Measurements from ENCODE around the gene SH3BP5. TPM values are rescaled to one million over a fixed set of nuclear protein-coding genes. Genes with fewer than 3 reads are reported as not detected.

The SH3BP5 gene
- polyA plus RNA-seq, 1 experiment: 30.9 TPM

GRCh38 chr3:15284121-15284889 lies 48.1 kb downstream of the SH3BP5 start:
- H3K4me3 ChIP-seq (ENCODE audit: low read depth, low read length): no peak overlapping the region
- no peaks in the 10 kb centered on the region for H3K27me3 ChIP-seq (ENCODE audit: control insufficient read depth, insufficient read depth, low read length)
- CTCF ChIA-PET: interaction anchor here (0.8 to 2.4 kb wide), 4 partner anchors 8 to 20 kb away, joined by 3 to 5 read pairs (median 4); no protein-coding TSS in a partner anchor
- DNase-seq (ENCODE audit: low read depth): no peak
- POLR2A ChIA-PET: no interaction called here
- no peak for TF ChIP-seq CTCF (IDR thresholded peaks at IDR 0.05; ENCODE audit: insufficient read depth, low read depth, low read length)
- H3K36me3 ChIP-seq (ENCODE audit: control insufficient read depth, insufficient read depth, low read length): no peaks in the 10 kb centered on the region

DNA sequence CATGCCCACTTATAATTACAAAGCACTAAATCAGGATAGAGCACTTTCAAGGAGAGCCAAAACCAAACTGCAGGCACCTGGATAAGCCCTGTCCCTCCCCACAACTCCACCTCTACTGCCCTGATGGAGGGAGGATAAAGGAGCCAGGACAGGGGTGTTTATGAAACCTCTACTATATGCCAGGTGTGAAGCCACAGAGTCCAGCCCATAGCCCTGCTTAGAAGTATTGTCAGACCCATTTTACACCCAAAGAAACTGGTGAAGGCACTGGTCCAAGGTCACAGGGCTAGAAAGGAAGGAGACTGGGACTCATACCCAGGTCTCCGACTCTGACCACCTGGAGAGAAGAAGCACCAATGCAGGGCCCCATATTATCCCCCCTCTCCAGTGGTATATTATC lies 48.7 kb downstream of the SH3BP5 start:
- CTCF ChIA-PET: interaction anchor here (0.6 to 2.4 kb wide), 5 partner anchors 9 to 121 kb away, joined by 3 to 5 read pairs (median 3); no protein-coding TSS in a partner anchor
- TF ChIP-seq CTCF (IDR thresholded peaks at IDR 0.05; ENCODE audit: insufficient read depth, low read depth, low read length): no peak
- DNase-seq (ENCODE audit: low read depth): no peak
- no peak overlapping the region for H3K4me3 ChIP-seq (ENCODE audit: low read depth, low read length)
- H3K36me3 ChIP-seq (ENCODE audit: control insufficient read depth, insufficient read depth, low read length): no peaks in the 10 kb centered on the region
- no peaks in the 10 kb centered on the region for H3K27me3 ChIP-seq (ENCODE audit: control insufficient read depth, insufficient read depth, low read length)
- POLR2A ChIA-PET: no interaction called here

- H3K27me3 ChIP-seq (ENCODE audit: control insufficient read depth, insufficient read depth, low read length): no peaks in the 10 kb centered on the region
- ChIA-PET POLR2A (no interaction called here), CTCF (interaction anchor here (5.6 kb wide), 1 partner anchor 14 kb away, joined by 38 read pairs; no protein-coding TSS in a partner anchor)
- no peak for DNase-seq (ENCODE audit: low read depth)
- no peak overlapping the region for H3K4me3 ChIP-seq (ENCODE audit: low read depth, low read length)
- TF ChIP-seq CTCF (IDR thresholded peaks at IDR 0.05; ENCODE audit: insufficient read depth, low read depth, low read length): no peak
- no peaks in the 10 kb centered on the region for H3K36me3 ChIP-seq (ENCODE audit: control insufficient read depth, insufficient read depth, low read length)
Measured at GRCh38 chr3:15281817-15282216, 50.6 kb downstream of the SH3BP5 start.

DNA sequence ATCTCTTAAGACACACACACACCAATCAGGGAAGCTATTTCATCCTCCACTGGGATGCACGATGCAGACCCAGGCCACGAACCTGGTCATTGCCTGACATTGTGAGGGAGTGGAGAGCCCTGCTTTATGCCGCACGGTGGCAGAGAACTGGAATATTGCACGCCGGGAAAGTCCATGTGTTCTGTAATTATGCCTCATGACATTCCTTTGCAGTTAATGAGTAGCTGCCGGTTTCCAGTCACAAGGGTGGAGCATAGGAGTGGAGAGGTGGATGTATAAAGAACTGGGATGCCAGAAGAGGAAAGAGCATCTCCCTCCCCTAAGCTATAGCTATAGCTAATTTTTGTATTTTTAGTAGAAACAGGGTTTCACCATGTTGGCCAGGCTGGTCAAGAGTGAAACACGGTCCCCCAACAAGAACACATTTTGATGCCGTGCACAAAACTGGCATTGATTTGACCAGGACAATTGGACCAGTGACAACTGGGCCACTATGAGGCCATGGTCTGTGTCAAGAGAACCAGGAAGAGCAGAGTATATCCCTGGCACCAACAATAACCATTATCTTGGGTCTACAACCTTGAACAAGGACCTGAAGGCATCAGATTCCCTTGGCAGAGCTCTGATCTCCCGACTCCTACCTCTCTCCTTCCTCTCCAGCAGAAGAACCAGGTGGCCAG lies 51.4 kb downstream of the SH3BP5 start:
- ChIA-PET CTCF (interaction anchor here (1.5 to 5.6 kb wide), 2 partner anchors 13 to 124 kb away, joined by 4 to 38 read pairs; no protein-coding TSS in a partner anchor), POLR2A (interaction anchor here (0.5 kb wide), 1 partner anchor 316 kb away, joined by 5 read pairs; no protein-coding TSS in a partner anchor)
- Histone ChIP-seq H3K27me3 (ENCODE audit: control insufficient read depth, insufficient read depth, low read length) (no peaks in the 10 kb centered on the region), H3K36me3 (ENCODE audit: control insufficient read depth, insufficient read depth, low read length) (no peaks in the 10 kb centered on the region), H3K4me3 (ENCODE audit: low read depth, low read length) (no peak overlapping the region)
- TF ChIP-seq CTCF (IDR thresholded peaks at IDR 0.05; ENCODE audit: insufficient read depth, low read depth, low read length): no peak
- DNase-seq (ENCODE audit: low read depth): no peak
